WTC11 (cell line): Measurements from ENCODE around the gene STIP1. TPM values are rescaled to one million over a fixed set of nuclear protein-coding genes. Genes with fewer than 3 reads are reported as not detected.

Experiments used
- ATAC-seq: fragments of 200-7000 bp; cut with Tn5 transposase; 2 replicates; pipeline ENCODE4 v1.10.0; 2021; ENCODE audit warnings: mild to moderate bottlenecking, moderate library complexity
- CTCF ChIA-PET: fragments of 300-600 bp; sonication (Branson Sonifier 250); formaldehyde crosslinking; loops from one replicate; lab custom pipeline; 2021; ENCODE audit warnings: antibody characterized with exemption; lab: Charles Lee
- POLR2A ChIA-PET: fragments of 350-600 bp; sonication (Branson Sonifier 250); formaldehyde crosslinking; loops from one replicate; lab custom pipeline; 2021; ENCODE audit warnings: antibody characterized with exemption; lab: Charles Lee
- DNase-seq: peaks from one replicate; pipeline ENCODE4 v3.0.0; 2021; ENCODE audit warnings: low spot score
- H3K27ac Mint-ChIP-seq: 2 replicates; pipeline ENCODE4 v1.8.0; 2021; ENCODE audit warnings: mixed read lengths
- H3K27me3 Mint-ChIP-seq: 2 replicates; pipeline ENCODE4 v1.8.0; 2021; ENCODE audit warnings: low read depth, mild to moderate bottlenecking, moderate library complexity, mixed read lengths
- H3K36me3 Mint-ChIP-seq: 2 replicates; pipeline ENCODE4 v1.8.0; 2021; ENCODE audit warnings: mixed read lengths
- H3K4me1 Mint-ChIP-seq: 2 replicates; pipeline ENCODE4 v1.8.0; 2022; ENCODE audit warnings: mixed read lengths
- H3K4me3 Mint-ChIP-seq: 2 replicates; pipeline ENCODE4 v1.8.0; 2021; ENCODE audit warnings: mild to moderate bottlenecking, moderate library complexity, mixed read lengths
- H3K9me3 Mint-ChIP-seq: 2 replicates; pipeline ENCODE4 v1.8.0; 2021; ENCODE audit warnings: mixed read lengths
- CREM ChIP-seq: sonication (generic); formaldehyde crosslinking; IDR thresholded peaks from 2 replicates; pipeline ENCODE4 v1.8.1; 2022; ENCODE audit warnings: mild to moderate bottlenecking, missing genetic modification reagents, moderate library complexity
- ELF4 ChIP-seq: sonication (generic); formaldehyde crosslinking; IDR thresholded peaks from 2 replicates; pipeline ENCODE4 v1.8.1; 2022; ENCODE audit warnings: low read depth, mild to moderate bottlenecking, moderate library complexity, missing genetic modification reagents
- FOXK1 ChIP-seq: sonication (generic); formaldehyde crosslinking; IDR thresholded peaks from 2 replicates; pipeline ENCODE4 v1.8.0; 2022; ENCODE audit warnings: mild to moderate bottlenecking, moderate library complexity, missing genetic modification reagents
- FOXP1 ChIP-seq: sonication (generic); formaldehyde crosslinking; IDR thresholded peaks from 2 replicates; pipeline ENCODE4 v1.8.0; 2022; ENCODE audit warnings: missing genetic modification reagents, mild to moderate bottlenecking, moderate library complexity, borderline replicate concordance
- GRHL2 ChIP-seq: fragments of 250-450 bp; sonication (Bioruptor Pico); IDR thresholded peaks from 2 replicates; pipeline ENCODE4 v1.8.0; 2022; ENCODE audit warnings: mild to moderate bottlenecking, moderate library complexity; ENCODE audit not compliant: insufficient replicate concordance, severe bottlenecking
- JAZF1 ChIP-seq: fragments of 250-450 bp; sonication (Bioruptor Pico); IDR thresholded peaks from 2 replicates; pipeline ENCODE4 v1.9.0; 2021; ENCODE audit warnings: moderate library complexity, mild to moderate bottlenecking, inconsistent platforms
- KAT7 ChIP-seq: sonication (generic); formaldehyde crosslinking; IDR thresholded peaks from 2 replicates; pipeline ENCODE4 v1.8.1; 2023; ENCODE audit warnings: missing genetic modification reagents, mild to moderate bottlenecking, borderline replicate concordance
- NFYB ChIP-seq: sonication (generic); formaldehyde crosslinking; conservative IDR thresholded peaks from 2 replicates; pipeline ENCODE4 v1.8.0; 2022; ENCODE audit warnings: low read depth, missing genetic modification reagents
- NR1H2 ChIP-seq: sonication (generic); formaldehyde crosslinking; IDR thresholded peaks from 2 replicates; pipeline ENCODE4 v1.9.0; 2021; ENCODE audit warnings: mild to moderate bottlenecking, moderate library complexity, missing genetic modification reagents
- PRRX2 ChIP-seq: fragments of 250-450 bp; sonication (Bioruptor Pico); IDR thresholded peaks from 2 replicates; pipeline ENCODE4 v1.8.0; 2021; ENCODE audit warnings: mild to moderate bottlenecking
- SMAD4 ChIP-seq: sonication (generic); formaldehyde crosslinking; IDR thresholded peaks from 2 replicates; pipeline ENCODE4 v1.8.0; 2022; ENCODE audit warnings: mild to moderate bottlenecking, missing genetic modification reagents
- SOX15 ChIP-seq: fragments of 250-450 bp; sonication (Bioruptor Pico); IDR thresholded peaks from 2 replicates; pipeline ENCODE4 v1.9.0; 2021; ENCODE audit warnings: mild to moderate bottlenecking
- TP53 ChIP-seq: sonication (generic); formaldehyde crosslinking; IDR thresholded peaks from 2 replicates; pipeline ENCODE4 v1.8.1; 2023; ENCODE audit warnings: mild to moderate bottlenecking, missing genetic modification reagents
- ZNF138 ChIP-seq: sonication (generic); formaldehyde crosslinking; conservative IDR thresholded peaks from 2 replicates; pipeline ENCODE4 v1.8.1; 2022; ENCODE audit warnings: mild to moderate bottlenecking, moderate library complexity, missing genetic modification reagents
- ZNF232 ChIP-seq: sonication (generic); formaldehyde crosslinking; IDR thresholded peaks from 2 replicates; pipeline ENCODE4 v1.8.0; 2022; ENCODE audit warnings: mild to moderate bottlenecking, missing genetic modification reagents
- ZNF317 ChIP-seq: sonication (generic); formaldehyde crosslinking; IDR thresholded peaks from 2 replicates; pipeline ENCODE4 v1.8.1; 2023; ENCODE audit warnings: low read depth, mild to moderate bottlenecking, moderate library complexity, missing genetic modification reagents, borderline replicate concordance
- total RNA-seq: library from RNA; stranded (reverse); gene quantifications from 3 replicates; pipeline ENCODE4 v1.2.3, GENCODE V29; 2021
- TF ChIP-seq, protein P1 (sequence below): sonication (generic); formaldehyde crosslinking; IDR thresholded peaks from 2 replicates; pipeline ENCODE4 v1.8.0; 2022; ENCODE audit warnings: mild to moderate bottlenecking, missing genetic modification reagents
- TF ChIP-seq, protein P2 (sequence below): fragments of 250-450 bp; sonication (Bioruptor Pico); IDR thresholded peaks from 2 replicates; pipeline ENCODE4 v1.9.0; 2021; ENCODE audit warnings: mild to moderate bottlenecking
- TF ChIP-seq, protein P3 (sequence below): sonication (generic); formaldehyde crosslinking; IDR thresholded peaks from 2 replicates; pipeline ENCODE4 v1.8.0; 2022; ENCODE audit warnings: mild to moderate bottlenecking, missing genetic modification reagents
- TF ChIP-seq, protein P4 (sequence below): fragments of 250-450 bp; sonication (Bioruptor Pico); IDR thresholded peaks from 2 replicates; pipeline ENCODE4 v1.9.0; 2021; ENCODE audit warnings: moderate library complexity, mild to moderate bottlenecking, inconsistent platforms, borderline replicate concordance
- TF ChIP-seq, protein P5 (sequence below): sonication (generic); formaldehyde crosslinking; IDR thresholded peaks from 2 replicates; pipeline ENCODE4 v1.8.0; 2023; ENCODE audit warnings: missing genetic modification reagents, mild to moderate bottlenecking, borderline replicate concordance
- TF ChIP-seq, protein P6 (sequence below): sonication (generic); formaldehyde crosslinking; IDR thresholded peaks from 2 replicates; pipeline ENCODE4 v1.8.1; 2022; ENCODE audit warnings: mild to moderate bottlenecking, moderate library complexity, missing genetic modification reagents

STIP1 gene
- total RNA-seq, 1 experiment from 2014 or later = 296 TPM

DNA sequence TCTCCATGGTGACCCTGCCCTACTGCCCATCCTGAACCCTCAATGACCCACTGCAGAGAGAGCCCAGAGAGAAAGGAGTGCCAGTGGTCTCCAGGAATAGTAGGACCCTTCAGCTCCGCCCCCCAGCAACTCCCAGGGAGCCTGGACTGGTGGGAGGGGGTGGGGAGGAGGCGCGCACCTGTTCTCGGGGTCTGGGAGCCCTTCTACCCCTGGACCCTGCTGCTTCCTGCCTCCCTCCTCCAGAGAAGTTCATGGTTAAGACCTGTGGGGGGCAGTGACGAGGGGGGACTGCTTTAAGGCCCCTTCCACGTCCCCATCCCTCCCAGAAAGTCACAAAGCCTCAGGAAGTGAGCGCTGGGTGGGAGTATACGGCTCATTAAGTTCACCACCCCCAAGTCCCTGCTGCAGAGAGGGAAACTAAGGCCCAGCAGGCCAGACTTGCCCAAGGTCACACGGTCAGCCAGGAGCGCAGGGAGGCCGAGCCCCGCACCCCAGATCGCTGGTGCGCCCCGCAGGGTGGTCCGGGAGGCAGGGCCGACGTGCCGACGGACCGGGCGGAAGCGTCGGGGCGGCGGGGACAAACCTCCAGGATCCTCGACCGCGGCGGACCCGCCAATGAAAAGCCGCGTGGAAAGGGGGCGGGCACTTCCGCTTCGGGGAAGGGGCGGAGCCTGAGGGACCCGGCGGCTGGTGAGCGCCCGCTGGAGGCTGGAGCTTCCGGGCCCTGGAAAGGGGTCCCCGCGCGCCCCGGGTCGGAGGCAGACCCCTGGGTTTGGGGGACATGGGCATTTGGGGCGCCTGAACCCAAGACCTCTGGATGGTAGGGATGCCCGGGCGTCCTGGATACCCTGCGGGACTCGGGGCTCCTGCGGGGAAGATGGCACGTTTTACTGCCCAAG is 39.9 kb downstream of the STIP1 start, which contains the start of the genes NUDT22 and TRPT1 (continued):
- TF ChIP-seq, protein P1, sequence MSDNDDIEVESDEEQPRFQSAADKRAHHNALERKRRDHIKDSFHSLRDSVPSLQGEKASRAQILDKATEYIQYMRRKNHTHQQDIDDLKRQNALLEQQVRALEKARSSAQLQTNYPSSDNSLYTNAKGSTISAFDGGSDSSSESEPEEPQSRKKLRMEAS = no peak; the same call in 1 of the 2 replicates
- TF ChIP-seq SMAD4 (CRISPR knock-in tag) (no peak), PRRX2 (CRISPR knock-in tag) (no peak), CREM (peak; percentile 60; the same call in 1 of the 2 replicates), FOXP1 (CRISPR knock-in tag) (0 out of 2 replicates have a peak, but pooled peaks have one; percentile 28), JAZF1 (no peak), SOX15 (CRISPR knock-in tag) (no peak), ELF4 (no peak), KAT7 (CRISPR knock-in tag) (0 out of 2 replicates have a peak, but pooled peaks have one; percentile 50), GRHL2 (CRISPR knock-in tag) (no peak), NR1H2 (CRISPR knock-in tag) (no peak), TP53 (CRISPR knock-in tag) (no peak), ZNF232 (CRISPR knock-in tag) (no peak), FOXK1 (CRISPR knock-in tag) (peak; percentile 55; the same call in 1 of the 2 replicates), ZNF138 (CRISPR knock-in tag) (no peak), NFYB (CRISPR knock-in tag) (peak; percentile 55; the same call in 1 of the 2 replicates)
- TF ChIP-seq, protein P2, sequence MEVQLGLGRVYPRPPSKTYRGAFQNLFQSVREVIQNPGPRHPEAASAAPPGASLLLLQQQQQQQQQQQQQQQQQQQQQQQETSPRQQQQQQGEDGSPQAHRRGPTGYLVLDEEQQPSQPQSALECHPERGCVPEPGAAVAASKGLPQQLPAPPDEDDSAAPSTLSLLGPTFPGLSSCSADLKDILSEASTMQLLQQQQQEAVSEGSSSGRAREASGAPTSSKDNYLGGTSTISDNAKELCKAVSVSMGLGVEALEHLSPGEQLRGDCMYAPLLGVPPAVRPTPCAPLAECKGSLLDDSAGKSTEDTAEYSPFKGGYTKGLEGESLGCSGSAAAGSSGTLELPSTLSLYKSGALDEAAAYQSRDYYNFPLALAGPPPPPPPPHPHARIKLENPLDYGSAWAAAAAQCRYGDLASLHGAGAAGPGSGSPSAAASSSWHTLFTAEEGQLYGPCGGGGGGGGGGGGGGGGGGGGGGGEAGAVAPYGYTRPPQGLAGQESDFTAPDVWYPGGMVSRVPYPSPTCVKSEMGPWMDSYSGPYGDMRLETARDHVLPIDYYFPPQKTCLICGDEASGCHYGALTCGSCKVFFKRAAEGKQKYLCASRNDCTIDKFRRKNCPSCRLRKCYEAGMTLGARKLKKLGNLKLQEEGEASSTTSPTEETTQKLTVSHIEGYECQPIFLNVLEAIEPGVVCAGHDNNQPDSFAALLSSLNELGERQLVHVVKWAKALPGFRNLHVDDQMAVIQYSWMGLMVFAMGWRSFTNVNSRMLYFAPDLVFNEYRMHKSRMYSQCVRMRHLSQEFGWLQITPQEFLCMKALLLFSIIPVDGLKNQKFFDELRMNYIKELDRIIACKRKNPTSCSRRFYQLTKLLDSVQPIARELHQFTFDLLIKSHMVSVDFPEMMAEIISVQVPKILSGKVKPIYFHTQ = no peak
- TF ChIP-seq, protein P3, sequence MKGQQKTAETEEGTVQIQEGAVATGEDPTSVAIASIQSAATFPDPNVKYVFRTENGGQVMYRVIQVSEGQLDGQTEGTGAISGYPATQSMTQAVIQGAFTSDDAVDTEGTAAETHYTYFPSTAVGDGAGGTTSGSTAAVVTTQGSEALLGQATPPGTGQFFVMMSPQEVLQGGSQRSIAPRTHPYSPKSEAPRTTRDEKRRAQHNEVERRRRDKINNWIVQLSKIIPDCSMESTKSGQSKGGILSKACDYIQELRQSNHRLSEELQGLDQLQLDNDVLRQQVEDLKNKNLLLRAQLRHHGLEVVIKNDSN (CRISPR knock-in tag) = no peak; the same call in 1 of the 2 replicates
- TF ChIP-seq, protein P4, sequence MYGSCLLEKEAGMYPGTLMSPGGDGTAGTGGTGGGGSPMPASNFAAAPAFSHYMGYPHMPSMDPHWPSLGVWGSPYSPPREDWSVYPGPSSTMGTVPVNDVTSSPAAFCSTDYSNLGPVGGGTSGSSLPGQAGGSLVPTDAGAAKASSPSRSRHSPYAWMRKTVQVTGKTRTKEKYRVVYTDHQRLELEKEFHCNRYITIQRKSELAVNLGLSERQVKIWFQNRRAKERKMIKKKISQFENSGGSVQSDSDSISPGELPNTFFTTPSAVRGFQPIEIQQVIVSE (CRISPR knock-in tag) = no peak

DNA sequence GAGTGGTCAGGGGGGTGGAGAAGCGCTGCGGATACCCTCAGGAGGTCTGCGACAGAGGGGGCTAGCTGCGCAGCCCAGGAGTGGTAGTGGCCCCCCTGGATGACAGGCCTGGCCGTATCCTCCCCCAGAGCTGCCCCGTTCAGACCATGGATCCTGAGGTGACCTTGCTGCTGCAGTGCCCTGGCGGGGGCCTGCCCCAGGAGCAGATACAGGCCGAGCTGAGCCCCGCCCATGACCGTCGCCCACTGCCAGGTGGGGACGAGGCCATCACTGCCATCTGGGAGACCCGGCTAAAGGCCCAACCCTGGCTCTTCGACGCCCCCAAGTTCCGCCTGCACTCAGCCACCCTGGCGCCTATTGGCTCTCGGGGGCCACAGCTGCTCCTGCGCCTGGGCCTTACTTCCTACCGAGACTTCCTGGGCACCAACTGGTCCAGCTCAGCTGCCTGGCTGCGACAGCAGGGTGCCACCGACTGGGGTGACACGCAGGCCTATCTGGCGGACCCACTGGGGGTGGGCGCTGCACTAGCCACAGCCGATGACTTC is 40.6 kb downstream of the STIP1 start:
- ChIA-PET POLR2A (interaction anchor here (0.9 to 1.9 kb wide), 7 partner anchors 20 to 309 kb away, joined by 3 to 13 read pairs (median 3); partner anchors contain the start of genes FERMT3, PLCB3, PPP1R14B and RCOR2), CTCF (interaction anchor here (0.6 to 3.8 kb wide), 18 partner anchors 9 to 130 kb away, joined by 3 to 27 read pairs (median 5); partner anchors contain the start of genes ESRRA, FERMT3, MACROD1 and PLCB3)
- H3K27ac Mint-ChIP-seq = no peak overlapping the region
- H3K27me3 Mint-ChIP-seq = no peaks in the 10 kb centered on the region
- no peaks in the 10 kb centered on the region for H3K9me3 Mint-ChIP-seq
- H3K4me1 Mint-ChIP-seq = peaks cover 28% of the 10 kb centered on the region
- ATAC-seq (peak; percentile 3), DNase-seq (no peak)
- H3K36me3 Mint-ChIP-seq = no peaks in the 10 kb centered on the region
- H3K4me3 Mint-ChIP-seq = peak overlapping the region; percentile 81
- TF ChIP-seq, protein P5, sequence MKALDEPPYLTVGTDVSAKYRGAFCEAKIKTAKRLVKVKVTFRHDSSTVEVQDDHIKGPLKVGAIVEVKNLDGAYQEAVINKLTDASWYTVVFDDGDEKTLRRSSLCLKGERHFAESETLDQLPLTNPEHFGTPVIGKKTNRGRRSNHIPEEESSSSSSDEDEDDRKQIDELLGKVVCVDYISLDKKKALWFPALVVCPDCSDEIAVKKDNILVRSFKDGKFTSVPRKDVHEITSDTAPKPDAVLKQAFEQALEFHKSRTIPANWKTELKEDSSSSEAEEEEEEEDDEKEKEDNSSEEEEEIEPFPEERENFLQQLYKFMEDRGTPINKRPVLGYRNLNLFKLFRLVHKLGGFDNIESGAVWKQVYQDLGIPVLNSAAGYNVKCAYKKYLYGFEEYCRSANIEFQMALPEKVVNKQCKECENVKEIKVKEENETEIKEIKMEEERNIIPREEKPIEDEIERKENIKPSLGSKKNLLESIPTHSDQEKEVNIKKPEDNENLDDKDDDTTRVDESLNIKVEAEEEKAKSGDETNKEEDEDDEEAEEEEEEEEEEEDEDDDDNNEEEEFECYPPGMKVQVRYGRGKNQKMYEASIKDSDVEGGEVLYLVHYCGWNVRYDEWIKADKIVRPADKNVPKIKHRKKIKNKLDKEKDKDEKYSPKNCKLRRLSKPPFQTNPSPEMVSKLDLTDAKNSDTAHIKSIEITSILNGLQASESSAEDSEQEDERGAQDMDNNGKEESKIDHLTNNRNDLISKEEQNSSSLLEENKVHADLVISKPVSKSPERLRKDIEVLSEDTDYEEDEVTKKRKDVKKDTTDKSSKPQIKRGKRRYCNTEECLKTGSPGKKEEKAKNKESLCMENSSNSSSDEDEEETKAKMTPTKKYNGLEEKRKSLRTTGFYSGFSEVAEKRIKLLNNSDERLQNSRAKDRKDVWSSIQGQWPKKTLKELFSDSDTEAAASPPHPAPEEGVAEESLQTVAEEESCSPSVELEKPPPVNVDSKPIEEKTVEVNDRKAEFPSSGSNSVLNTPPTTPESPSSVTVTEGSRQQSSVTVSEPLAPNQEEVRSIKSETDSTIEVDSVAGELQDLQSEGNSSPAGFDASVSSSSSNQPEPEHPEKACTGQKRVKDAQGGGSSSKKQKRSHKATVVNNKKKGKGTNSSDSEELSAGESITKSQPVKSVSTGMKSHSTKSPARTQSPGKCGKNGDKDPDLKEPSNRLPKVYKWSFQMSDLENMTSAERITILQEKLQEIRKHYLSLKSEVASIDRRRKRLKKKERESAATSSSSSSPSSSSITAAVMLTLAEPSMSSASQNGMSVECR = no peak
- TF ChIP-seq ZNF317 (CRISPR knock-in tag) (no peak), ELF4 (no peak)
- TF ChIP-seq, protein P6, sequence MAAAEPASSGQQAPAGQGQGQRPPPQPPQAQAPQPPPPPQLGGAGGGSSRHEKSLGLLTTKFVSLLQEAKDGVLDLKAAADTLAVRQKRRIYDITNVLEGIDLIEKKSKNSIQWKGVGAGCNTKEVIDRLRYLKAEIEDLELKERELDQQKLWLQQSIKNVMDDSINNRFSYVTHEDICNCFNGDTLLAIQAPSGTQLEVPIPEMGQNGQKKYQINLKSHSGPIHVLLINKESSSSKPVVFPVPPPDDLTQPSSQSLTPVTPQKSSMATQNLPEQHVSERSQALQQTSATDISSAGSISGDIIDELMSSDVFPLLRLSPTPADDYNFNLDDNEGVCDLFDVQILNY = no peak
